Glutamatergic neuron (in vitro differentiated cells): ENCODE results near the gene BCL2. TPM values are rescaled to one million over a fixed set of nuclear protein-coding genes. Genes with fewer than 3 reads are reported as not detected.

Experiments used
- DNase-seq: peaks from one replicate; pipeline ENCODE4 v3.0.0; 2022
- H3K27ac Mint-ChIP-seq: one replicate; pipeline ENCODE4 v1.8.0; 2020; ENCODE audit warnings: mild to moderate bottlenecking, mixed read lengths, inconsistent platforms; ENCODE audit not compliant: unreplicated experiment
- H3K27me3 Mint-ChIP-seq: one replicate; pipeline ENCODE4 v1.8.0; 2020; ENCODE audit warnings: mild to moderate bottlenecking, moderate library complexity, mixed read lengths, inconsistent platforms; ENCODE audit not compliant: unreplicated experiment
- H3K36me3 Mint-ChIP-seq: one replicate; pipeline ENCODE4 v1.8.0; 2020; ENCODE audit warnings: mild to moderate bottlenecking, mixed read lengths, inconsistent platforms; ENCODE audit not compliant: unreplicated experiment
- H3K4me1 Mint-ChIP-seq: one replicate; pipeline ENCODE4 v1.8.0; 2020; ENCODE audit warnings: mild to moderate bottlenecking, low read depth, mixed read lengths, inconsistent platforms; ENCODE audit not compliant: unreplicated experiment
- H3K4me3 Mint-ChIP-seq: one replicate; pipeline ENCODE4 v1.8.0; 2020; ENCODE audit warnings: mild to moderate bottlenecking, mixed read lengths, inconsistent platforms; ENCODE audit not compliant: unreplicated experiment
- H3K9me3 Mint-ChIP-seq: one replicate; pipeline ENCODE4 v1.8.0; 2020; ENCODE audit warnings: mild to moderate bottlenecking, moderate library complexity, mixed read lengths, inconsistent platforms; ENCODE audit not compliant: unreplicated experiment
- total RNA-seq: library from RNA; stranded (reverse); fragmentation: NEBNext Ultra II Directional; extraction: Animal tissue kit (Norgen Biotek cat#: 25700); gene quantifications from one replicate; pipeline ENCODE4 v1.2.1, GENCODE V29; 2021; ENCODE audit not compliant: unreplicated experiment
- TF ChIP-seq, protein P1 (sequence below): fragments of 200-600 bp; sonication (generic); IDR thresholded peaks from one replicate; pipeline ENCODE4 v1.5.0; 2021; ENCODE audit not compliant: partially characterized antibody, unreplicated experiment

The BCL2 gene
- total RNA-seq, 1 donor from 2014 or later = 6.8 TPM

DNA sequence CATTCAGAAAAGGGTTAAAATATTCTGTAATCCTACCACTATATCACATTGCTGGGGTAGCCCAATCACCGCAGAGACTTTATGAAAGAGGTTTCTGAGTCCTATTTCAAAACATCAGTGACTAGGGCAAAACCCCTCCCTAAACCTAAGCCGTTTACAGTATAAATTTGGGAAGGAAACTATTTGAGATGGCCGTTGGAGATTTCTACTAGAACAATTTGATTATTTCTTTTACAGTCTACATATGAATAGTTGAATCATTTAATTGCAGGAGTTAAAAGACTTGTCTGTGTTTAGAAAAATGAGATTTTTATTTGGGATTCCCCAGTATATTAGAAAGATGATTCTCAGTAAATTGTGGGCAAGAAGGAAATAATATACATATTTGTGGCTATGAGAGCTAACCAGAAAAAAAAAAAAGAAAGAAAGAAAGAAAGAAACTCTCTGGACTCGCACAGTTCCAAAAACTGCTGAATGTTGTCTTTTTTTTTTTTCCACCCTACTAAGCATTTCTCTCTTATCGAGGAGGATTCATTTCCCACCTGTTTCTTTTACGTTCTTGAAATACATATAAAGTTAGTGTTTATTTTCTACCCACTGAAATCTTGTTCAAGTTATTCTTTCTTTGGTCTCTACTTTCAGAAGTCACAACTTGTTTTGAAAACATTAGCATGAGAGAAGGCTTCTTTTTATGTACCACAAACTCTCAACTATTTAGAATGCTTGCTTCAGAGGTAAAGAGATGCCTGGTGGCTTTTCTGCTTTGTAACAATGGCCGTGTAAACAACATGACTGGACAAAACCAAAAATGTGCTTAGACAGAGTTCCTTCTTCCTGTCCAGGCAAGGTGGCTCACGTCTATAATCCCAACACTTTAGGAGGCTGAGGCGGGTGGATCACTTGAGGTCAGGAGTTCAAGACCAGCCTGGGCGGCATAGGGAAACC is 65.9 kb downstream of the BCL2 start:
- Mint-ChIP-seq H3K9me3 (no peaks in the 10 kb centered on the region), H3K4me1 (peaks cover 6% of the 10 kb centered on the region), H3K27ac (no peak overlapping the region), H3K36me3 (peaks cover 8% of the 10 kb centered on the region), H3K27me3 (no peaks in the 10 kb centered on the region), H3K4me3 (no peak overlapping the region)
- TF ChIP-seq, protein P1, sequence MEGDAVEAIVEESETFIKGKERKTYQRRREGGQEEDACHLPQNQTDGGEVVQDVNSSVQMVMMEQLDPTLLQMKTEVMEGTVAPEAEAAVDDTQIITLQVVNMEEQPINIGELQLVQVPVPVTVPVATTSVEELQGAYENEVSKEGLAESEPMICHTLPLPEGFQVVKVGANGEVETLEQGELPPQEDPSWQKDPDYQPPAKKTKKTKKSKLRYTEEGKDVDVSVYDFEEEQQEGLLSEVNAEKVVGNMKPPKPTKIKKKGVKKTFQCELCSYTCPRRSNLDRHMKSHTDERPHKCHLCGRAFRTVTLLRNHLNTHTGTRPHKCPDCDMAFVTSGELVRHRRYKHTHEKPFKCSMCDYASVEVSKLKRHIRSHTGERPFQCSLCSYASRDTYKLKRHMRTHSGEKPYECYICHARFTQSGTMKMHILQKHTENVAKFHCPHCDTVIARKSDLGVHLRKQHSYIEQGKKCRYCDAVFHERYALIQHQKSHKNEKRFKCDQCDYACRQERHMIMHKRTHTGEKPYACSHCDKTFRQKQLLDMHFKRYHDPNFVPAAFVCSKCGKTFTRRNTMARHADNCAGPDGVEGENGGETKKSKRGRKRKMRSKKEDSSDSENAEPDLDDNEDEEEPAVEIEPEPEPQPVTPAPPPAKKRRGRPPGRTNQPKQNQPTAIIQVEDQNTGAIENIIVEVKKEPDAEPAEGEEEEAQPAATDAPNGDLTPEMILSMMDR = no peak
- DNase-seq = no peak

DNA sequence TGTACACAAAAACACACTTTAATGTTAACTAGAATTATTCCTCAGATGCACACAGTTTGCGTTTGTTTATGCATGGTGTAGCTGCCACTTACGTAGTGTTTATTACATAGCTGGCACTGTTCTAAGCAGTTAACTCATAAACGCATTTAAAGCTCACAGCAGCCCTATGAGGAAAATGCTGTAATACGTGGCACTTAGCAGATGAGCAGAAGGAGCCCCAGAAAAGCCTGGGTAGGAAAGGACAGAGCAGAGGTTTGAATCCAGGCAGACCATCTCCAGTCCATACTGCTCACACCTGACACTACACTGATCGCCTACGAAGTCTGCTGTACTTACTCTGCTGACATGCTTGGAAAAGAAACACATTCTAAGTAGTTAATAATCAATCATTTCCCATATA is 66.6 kb downstream of the BCL2 start:
- H3K36me3 Mint-ChIP-seq = peaks cover 8% of the 10 kb centered on the region
- TF ChIP-seq, protein P1 = no peak

DNA sequence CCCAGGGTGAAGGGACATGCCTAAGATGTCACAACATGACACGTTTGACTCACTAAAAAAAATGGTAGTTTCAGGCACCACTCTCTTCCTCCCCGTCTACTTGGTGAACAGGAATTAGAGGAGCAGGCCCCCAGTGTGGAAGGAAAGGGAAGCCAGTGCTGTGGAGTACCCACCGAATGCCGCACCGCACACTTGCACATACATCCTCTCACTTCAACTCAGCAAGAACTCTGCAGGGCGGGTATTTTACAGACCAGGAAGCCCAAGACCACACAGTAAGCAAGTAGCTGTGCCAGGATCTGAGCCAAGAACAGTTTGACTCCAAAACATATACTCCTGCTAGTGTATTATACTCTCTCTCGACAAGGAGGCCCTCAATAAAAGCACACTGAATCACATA is 69.8 kb downstream of the BCL2 start:
- DNase-seq = no peak
- no peak overlapping the region for H3K4me3 Mint-ChIP-seq
- TF ChIP-seq, protein P1 = no peak

More for the DNA sequence above, 66.6 kb downstream of the BCL2 start:
- no peak overlapping the region for H3K27ac Mint-ChIP-seq
- no peaks in the 10 kb centered on the region for H3K27me3 Mint-ChIP-seq
- DNase-seq = no peak
- H3K4me1 Mint-ChIP-seq = peaks cover 5% of the 10 kb centered on the region
- H3K9me3 Mint-ChIP-seq = no peaks in the 10 kb centered on the region
- no peak overlapping the region for H3K4me3 Mint-ChIP-seq

DNA sequence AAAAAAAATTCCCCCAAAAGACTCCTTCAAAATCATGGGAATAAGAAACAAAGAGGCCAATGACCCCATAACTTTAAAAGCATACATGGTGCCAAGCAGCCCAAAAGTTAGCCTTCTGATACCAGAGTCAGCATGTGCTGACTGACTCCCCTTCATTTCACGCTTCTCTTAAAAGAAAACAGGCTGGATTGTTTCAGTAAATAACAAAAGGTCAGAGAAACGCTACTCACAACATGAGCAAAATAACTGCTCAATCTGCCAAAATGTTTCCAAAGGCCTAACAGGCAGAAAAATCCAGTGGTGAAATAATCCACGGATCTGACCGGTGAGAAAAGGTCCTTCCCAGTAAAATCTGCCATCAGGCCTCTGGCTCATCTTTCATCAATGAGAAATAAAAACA is 71.6 kb downstream of the BCL2 start:
- peaks cover 2% of the 10 kb centered on the region for H3K4me1 Mint-ChIP-seq
- no peak for DNase-seq
- no peaks in the 10 kb centered on the region for H3K27me3 Mint-ChIP-seq
- no peak overlapping the region for H3K27ac Mint-ChIP-seq
- H3K4me3 Mint-ChIP-seq = no peak overlapping the region
- H3K36me3 Mint-ChIP-seq = peaks cover 14% of the 10 kb centered on the region
- H3K9me3 Mint-ChIP-seq = peaks cover 2% of the 10 kb centered on the region
- TF ChIP-seq, protein P1 = no peak

More for the DNA sequence above, 69.8 kb downstream of the BCL2 start:
- Mint-ChIP-seq H3K9me3 (no peaks in the 10 kb centered on the region), H3K27me3 (no peaks in the 10 kb centered on the region), H3K27ac (no peak overlapping the region), H3K4me1 (peaks cover 2% of the 10 kb centered on the region), H3K36me3 (peaks cover 14% of the 10 kb centered on the region)

DNA sequence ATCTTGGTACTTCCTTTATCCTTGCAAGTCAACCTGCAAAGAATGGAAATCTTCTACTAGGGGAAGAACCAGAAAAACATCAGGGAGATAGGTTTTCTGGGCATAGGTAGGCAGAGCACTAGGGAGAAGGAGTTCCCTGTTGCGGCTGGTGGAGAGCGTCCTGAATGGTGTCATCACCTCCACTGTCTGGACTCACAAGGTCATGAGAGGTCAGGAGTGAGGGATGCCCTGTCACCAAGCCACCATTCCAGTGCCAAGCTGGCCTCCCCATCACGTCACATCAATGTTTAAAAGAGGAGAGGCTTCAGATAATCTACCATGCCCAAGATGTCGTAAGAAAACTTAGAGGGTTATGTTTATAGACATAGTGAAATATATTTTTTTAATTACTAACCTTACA is 72.1 kb downstream of the BCL2 start:
- DNase-seq = no peak
- H3K27ac Mint-ChIP-seq = no peak overlapping the region
- H3K4me1 Mint-ChIP-seq = peaks cover 2% of the 10 kb centered on the region
- no peaks in the 10 kb centered on the region for H3K27me3 Mint-ChIP-seq
- H3K36me3 Mint-ChIP-seq = peaks cover 12% of the 10 kb centered on the region
- TF ChIP-seq, protein P1 = no peak
- no peak overlapping the region for H3K4me3 Mint-ChIP-seq
- H3K9me3 Mint-ChIP-seq = peaks cover 2% of the 10 kb centered on the region
